HepG2 (cell line): ENCODE data around the gene CARMIL3. TPM values are rescaled to one million over a fixed set of nuclear protein-coding genes. Genes with fewer than 3 reads are reported as not detected.

Source experiments
- DBP ChIP-seq: sonication (generic); formaldehyde crosslinking; IDR thresholded peaks from 2 replicates; pipeline ENCODE4 v1.4.0; 2020; ENCODE audit warnings: missing genetic modification reagents; ENCODE audit errors: not compliant biosample characterization
- GMEB2 ChIP-seq: IDR thresholded peaks from 2 replicates; pipeline ENCODE4 v1.6.1; 2016; ENCODE audit warnings: missing biosample characterization, missing genetic modification reagents, low read depth
- HCFC1 ChIP-seq: fragments of 150-350 bp; IDR thresholded peaks from 2 replicates; pipeline ENCODE4 v1.6.1; 2014; ENCODE audit warnings: low read depth, low read length
- KLF6 ChIP-seq: IDR thresholded peaks from 2 replicates; pipeline ENCODE4 v1.8.0; 2016; ENCODE audit warnings: missing biosample characterization, missing genetic modification reagents
- MIXL1 ChIP-seq: IDR thresholded peaks from 2 replicates; pipeline ENCODE4 v1.6.1; 2016
- NFYC ChIP-seq: IDR thresholded peaks from 2 replicates; pipeline ENCODE4 v1.6.1; 2016; ENCODE audit warnings: missing genetic modification reagents, missing compliant biosample characterization
- PITX1 ChIP-seq: sonication (generic); formaldehyde crosslinking; IDR thresholded peaks from 2 replicates; pipeline ENCODE4 v1.5.1; 2020; ENCODE audit warnings: mild to moderate bottlenecking, missing genetic modification reagents
- POLR2AphosphoS5 ChIP-seq: IDR thresholded peaks from 2 replicates; pipeline ENCODE4 v1.6.1; 2012; ENCODE audit warnings: low read depth, low read length
- RBM39 ChIP-seq: fragments of 200-400 bp; formaldehyde crosslinking; IDR thresholded peaks from one replicate; pipeline ENCODE4 v1.6.1; 2018; ENCODE audit warnings: antibody characterized with exemption, mild to moderate bottlenecking, low read depth, low read length; ENCODE audit not compliant: poor library complexity, severe bottlenecking
- SNAPC2 ChIP-seq: sonication (generic); formaldehyde crosslinking; IDR thresholded peaks from 2 replicates; pipeline ENCODE4 v1.8.1; 2022; ENCODE audit warnings: mild to moderate bottlenecking, missing genetic modification reagents
- SRSF1 ChIP-seq: fragments of 200-400 bp; formaldehyde crosslinking; optimal IDR thresholded peaks from 2 replicates; pipeline ENCODE3; 2017; ENCODE audit warnings: mild to moderate bottlenecking, low read depth, low read length, moderate library complexity
- TRIM24 ChIP-seq: sonication (generic); formaldehyde crosslinking; IDR thresholded peaks from 2 replicates; pipeline ENCODE4 v1.8.0; 2022; ENCODE audit warnings: mild to moderate bottlenecking, missing genetic modification reagents
- ZFP91 ChIP-seq: sonication (generic); formaldehyde crosslinking; IDR thresholded peaks from 2 replicates; pipeline ENCODE4 v1.9.0; 2022; ENCODE audit warnings: missing genetic modification reagents, mild to moderate bottlenecking, borderline replicate concordance
- ZNF24 ChIP-seq: fragments of 450-650 bp; IDR thresholded peaks from 2 replicates; pipeline ENCODE4 v1.6.1; 2017; ENCODE audit warnings: antibody characterized with exemption, mild to moderate bottlenecking
- ZNF260 ChIP-seq: sonication (generic); formaldehyde crosslinking; IDR thresholded peaks from 2 replicates; pipeline ENCODE4 v1.4.0; 2020; ENCODE audit warnings: missing genetic modification reagents, low read depth, mild to moderate bottlenecking, borderline replicate concordance
- ZNF337 ChIP-seq: sonication (generic); formaldehyde crosslinking; IDR thresholded peaks from 2 replicates; pipeline ENCODE4 v1.5.1; 2020; ENCODE audit warnings: missing genetic modification reagents, low read depth, mild to moderate bottlenecking, borderline replicate concordance
- ZNF546 ChIP-seq: sonication (generic); formaldehyde crosslinking; conservative IDR thresholded peaks from 2 replicates; pipeline ENCODE4 v1.8.1; 2023; ENCODE audit warnings: mild to moderate bottlenecking, missing genetic modification reagents
- ZNF567 ChIP-seq: sonication (generic); formaldehyde crosslinking; IDR thresholded peaks from 2 replicates; pipeline ENCODE4 v1.8.1; 2023; ENCODE audit warnings: mild to moderate bottlenecking, missing genetic modification reagents, borderline replicate concordance
- ZNF570 ChIP-seq: sonication (generic); formaldehyde crosslinking; IDR thresholded peaks from 2 replicates; pipeline ENCODE4 v1.4.0; 2020; ENCODE audit warnings: mild to moderate bottlenecking, missing genetic modification reagents, borderline replicate concordance
- ZNF670 ChIP-seq: sonication (generic); formaldehyde crosslinking; IDR thresholded peaks from 2 replicates; pipeline ENCODE4 v1.8.0; 2022; ENCODE audit warnings: mild to moderate bottlenecking, missing genetic modification reagents, borderline replicate concordance
- ZNF674 ChIP-seq: sonication (generic); formaldehyde crosslinking; IDR thresholded peaks from 2 replicates; pipeline ENCODE4 v1.5.0; 2020; ENCODE audit warnings: low read depth, mild to moderate bottlenecking, missing genetic modification reagents
- ZNF709 ChIP-seq: sonication (generic); formaldehyde crosslinking; IDR thresholded peaks from 2 replicates; pipeline ENCODE4 v1.5.0; 2020; ENCODE audit warnings: mild to moderate bottlenecking, missing genetic modification reagents
- ZNF772 ChIP-seq: sonication (generic); formaldehyde crosslinking; IDR thresholded peaks from 2 replicates; pipeline ENCODE4 v1.5.0; 2020; ENCODE audit warnings: mild to moderate bottlenecking, missing genetic modification reagents
- ZNF775 ChIP-seq: sonication (generic); formaldehyde crosslinking; IDR thresholded peaks from 2 replicates; pipeline ENCODE4 v1.4.0; 2020; ENCODE audit warnings: missing genetic modification reagents, mild to moderate bottlenecking, moderate library complexity, borderline replicate concordance
- ZNF839 ChIP-seq: sonication (generic); formaldehyde crosslinking; IDR thresholded peaks from 2 replicates; pipeline ENCODE4 v1.4.0; 2020; ENCODE audit warnings: missing genetic modification reagents, mild to moderate bottlenecking, borderline replicate concordance
- polyA plus RNA-seq, 8 experiments: library from polyadenylated mRNA; depleted of rRNA in 3 of 8; stranded (reverse) in 7 of 8; unstranded in 1 of 8; fragments of >200 nt; fragmentation: Illumina TruSeq in 4 of 8; extraction: Trizol in 4 of 8; gene quantifications; 2 replicates each; pipeline versions ENCODE4 v1.2.1 to v1.2.3, GENCODE V29; 2011 to 2016; ENCODE audit warnings: low read depth in 4 of 8, missing spikeins in 1 of 8, mixed read lengths in 1 of 8; ENCODE audit not compliant: insufficient read depth in 1 of 8
- total RNA-seq, 5 experiments: library from RNA; depleted of rRNA; stranded (reverse); fragments of >200 nt; fragmentation: Illumina TruSeq; extraction: Trizol; gene quantifications; 2 replicates each; pipeline ENCODE4 v1.2.3, GENCODE V29; 2016; ENCODE audit warnings: low read depth in 1 of 5

Gene CARMIL3
- total and polyA plus RNA-seq, 2 of the 13 experiments (the other 11 are each of a cell fraction or from before 2014, with no cell fraction given): 0.27 to 0.55 TPM

GRCh38 chr14:24013654-24014514 is 37.9 kb upstream of the CARMIL3 start (continued):
- no peak for TF ChIP-seq GMEB2 (CRISPR knock-in tag)
- TF ChIP-seq ZNF570 (CRISPR knock-in tag): no peak
- TF ChIP-seq ZNF260: no peak
- no peak for TF ChIP-seq NFYC
- peak; percentile 25; the same call in 1 of the 2 replicates for TF ChIP-seq ZNF775 (CRISPR knock-in tag)
- TF ChIP-seq ZNF674: no peak
- no peak; the same call in 1 of the 2 replicates for TF ChIP-seq ZNF772 (CRISPR knock-in tag)
- no peak for TF ChIP-seq ZNF24
- no peak for TF ChIP-seq HCFC1
- TF ChIP-seq TRIM24: no peak
- no peak for TF ChIP-seq ZNF709
- TF ChIP-seq KLF6 (CRISPR knock-in tag): no peak
- TF ChIP-seq ZNF839: no peak
- 0 out of 2 replicates have a peak, but pooled peaks have one; percentile 87 for TF ChIP-seq ZNF567 (CRISPR knock-in tag)
- TF ChIP-seq PITX1: 0 out of 2 replicates have a peak, but pooled peaks have one; percentile 62
- TF ChIP-seq DBP: no peak
- no peak for TF ChIP-seq ZNF670
- no peak for TF ChIP-seq SNAPC2 (CRISPR knock-in tag)
- TF ChIP-seq ZNF546 (CRISPR knock-in tag): 0 out of 2 replicates have a peak, but pooled peaks have one; percentile 67
- 0 out of 2 replicates have a peak, but pooled peaks have one; percentile 28 for TF ChIP-seq ZNF337 (CRISPR knock-in tag)
- TF ChIP-seq POLR2AphosphoS5: no peak
- no peak for TF ChIP-seq SRSF1
- no peak for TF ChIP-seq RBM39
- TF ChIP-seq MIXL1 (CRISPR knock-in tag): peak; percentile 93
- TF ChIP-seq ZFP91: no peak
